SK-N-MC (cell line): ENCODE results near the gene UCK1.

Experiments used
- EZH2 ChIP-seq: fragments of 200-600 bp; sonication (generic); IDR thresholded peaks from one replicate; pipeline ENCODE4 v1.6.1; 2017; ENCODE audit warnings: antibody characterized with exemption
- POLR2AphosphoS5 ChIP-seq: IDR thresholded peaks from 2 replicates; pipeline ENCODE4 v1.6.1; 2012; ENCODE audit warnings: mild to moderate bottlenecking, low read depth, low read length, borderline replicate concordance

- TF ChIP-seq EZH2 (no peak), POLR2AphosphoS5 (no peak)
Measured at GRCh38 chr9:131473891-131474290, 57.2 kb downstream of the UCK1 start.
